Transverse colon (tissue), 4 donors: ENCODE results near the gene MUC5B. TPM values are rescaled to one million over a fixed set of nuclear protein-coding genes. Genes with fewer than 3 reads are reported as not detected.
"Not testable (repeated sequence)": the region's sequence is repeated elsewhere in the genome, so short reads cannot be mapped to it uniquely, and the experiment has no call there.

ENCODE experiments used
- DNase-seq: peaks from one replicate; pipeline ENCODE4 v3.0.0-alpha.2; 2019
- H3K27ac ChIP-seq, 4 donors: fragments of 200-600 bp; sonication (generic); 2 replicates each; pipeline ENCODE4 v1.5.1; 2016 to 2018; ENCODE audit warnings: inconsistent platforms in 4 of 4
- H3K27me3 ChIP-seq: fragments of 200-600 bp; sonication (generic); 2 replicates; pipeline ENCODE4 v1.5.1; 2017; ENCODE audit warnings: inconsistent platforms
- H3K36me3 ChIP-seq, 4 donors: fragments of 200-600 bp; sonication (generic); 2 replicates each; pipeline ENCODE4 v1.5.1; 2017 to 2019; ENCODE audit warnings: inconsistent platforms in 4 of 4
- H3K4me1 ChIP-seq, 4 donors: fragments of 200-600 bp; sonication (generic); 2 replicates each; pipeline ENCODE4 v1.5.1; 2017 to 2020; ENCODE audit warnings: inconsistent platforms in 4 of 4
- H3K4me3 ChIP-seq, 4 donors: fragments of 200-600 bp; sonication (generic); 1 replicate in 1 of 4; 2 replicates in 3 of 4; pipeline versions ENCODE4 v1.5.1 to v1.6.1; 2017 to 2019; ENCODE audit warnings: inconsistent platforms in 4 of 4
- H3K9me3 ChIP-seq, 2 donors: fragments of 200-600 bp; sonication (generic); 2 replicates each; pipeline ENCODE4 v1.5.1; 2017 to 2019; ENCODE audit warnings: inconsistent platforms in 2 of 2
- CTCF ChIP-seq, 5 experiments: fragments of 200-600 bp in 3 of 5; fragments of 450-650 bp in 2 of 5; sonication (generic) in 3 of 5; IDR thresholded peaks; 1 replicate in 2 of 5; 2 replicates in 3 of 5; pipeline ENCODE4 v1.5.1; 2016 to 2017; ENCODE audit warnings: antibody characterized with exemption in 5 of 5, inconsistent platforms in 3 of 5, mild to moderate bottlenecking in 2 of 5, moderate library complexity in 1 of 5
- EP300 ChIP-seq: sonication (generic); formaldehyde crosslinking; IDR thresholded peaks from one replicate; pipeline ENCODE4 v1.6.1; 2017; ENCODE audit warnings: antibody characterized with exemption, low read depth
- POLR2A ChIP-seq: fragments of 450-650 bp; IDR thresholded peaks from one replicate; pipeline ENCODE4 v1.6.1; 2016; ENCODE audit warnings: antibody characterized with exemption, mild to moderate bottlenecking, moderate library complexity
- POLR2AphosphoS5 ChIP-seq, 3 donors: sonication (generic); formaldehyde crosslinking; IDR thresholded peaks; one replicate each; pipeline ENCODE4 v1.6.1; 2016; ENCODE audit warnings: antibody characterized with exemption in 3 of 3
- WGBS, 2 donors: methylation state at CpG; one replicate each; pipeline ENCODE4 v1.1.5; 2018; ENCODE audit warnings: low coverage in 1 of 2; 5-methylcytosine and 5-hydroxymethylcytosine counted together
- in situ Hi-C, 4 donors: fragments of 200-750 bp; cut with MboI; loops; one replicate each; pipeline versions ENCODE4 v1.15.0 to v1.15.1; 2017; ENCODE audit warnings: low sequenced_read_pairs in 3 of 4, low pct_ligation_motif_present in 1 of 4, low pct_unique_long_range_greater_than_20kb in 1 of 4
- intact Hi-C: fragments of 100-400 bp; cut with DNase I; formaldehyde crosslinking; loops from one replicate; pipeline ENCODE4 v1.15.1; 2023; ENCODE audit warnings: low total_unique reads
- total RNA-seq, 4 donors: library from RNA; depleted of rRNA; stranded (reverse); fragments of >200 nt; gene quantifications; one replicate each; pipeline ENCODE4 v1.1.0, GENCODE V29; 2016

MUC5B gene
- 100 to 1,000 TPM in 2 of 4 donors, 10 to 100 TPM in 2; 58.0 to 825 (median 85.6) TPM for total RNA-seq

- TF ChIP-seq POLR2A (no peak), POLR2AphosphoS5 (IDR thresholded peaks at IDR 0.05) (peak in 2 of 3 donors; percentile 53 to 65), CTCF (IDR thresholded peaks at IDR 0.05) (no peak)
- H3K4me3 ChIP-seq = peak within 1 kb of the TSS in 3 of 4 donors; percentile 8 to 37 (median 34)
- H3K4me1 ChIP-seq = peaks cover 0 to 57% (median 51%) of the 10 kb centered on the region in 4 donors
- in situ Hi-C loops = loop anchor here in 2 of 4 donors (25.0 kb wide), 1 partner anchor 290 kb away; no protein-coding TSS in a partner anchor
- H3K36me3 ChIP-seq = no peaks in the 10 kb centered on the region
- intact Hi-C loops = no loop called here
- peaks cover 31% of the 10 kb centered on the region for H3K27me3 ChIP-seq
- no peaks in the 10 kb centered on the region for H3K9me3 ChIP-seq
- peak within 1 kb of the TSS; percentile 66 to 94 (median 78) for H3K27ac ChIP-seq
- 44% methylated on average over 29 of the region's 36 CpGs; no CpG with 5 or more reads in 1 of the 2 donors for WGBS, 2 donors
- peak; percentile 86 for DNase-seq
These were observed at the start of gene MUC5B for GRCh38 chr11:1222491-1223345. MUC5B (plus strand) TSS chr11:1223066; CDS start chr11:1223124, 58 bp downstream.

GRCh38 chr11:1173396-1173795, 49.5 kb upstream of the MUC5B start:
- in situ Hi-C loops, H3K27ac ChIP-seq, DNase-seq, H3K4me3 ChIP-seq, H3K36me3 ChIP-seq, H3K9me3 ChIP-seq, intact Hi-C loops, H3K4me1 ChIP-seq, H3K27me3 ChIP-seq: not testable (repeated sequence)
- WGBS, 2 donors = 91 to 98% methylated on average over 3 of the region's 3 CpGs

- H3K36me3 ChIP-seq = no peaks in the 10 kb centered on the region
- H3K4me1 ChIP-seq = no peaks in the 10 kb centered on the region
- intact Hi-C loops (no loop called here), in situ Hi-C loops (no loop called here)
- no peak for DNase-seq
- H3K27me3 ChIP-seq = no peaks in the 10 kb centered on the region
- TF ChIP-seq EP300 (no peak), POLR2A (no peak), POLR2AphosphoS5 (IDR thresholded peaks at IDR 0.05) (no peak), CTCF (IDR thresholded peaks at IDR 0.05) (no peak)
- no peaks in the 10 kb centered on the region for H3K9me3 ChIP-seq
- no peak overlapping the region for H3K27ac ChIP-seq
- 91% methylated on average over 32 of the region's 39 CpGs; no CpG with 5 or more reads in 1 of the 2 donors for WGBS, 2 donors
- H3K4me3 ChIP-seq = no peak overlapping the region
These were observed 48.2 kb upstream of the MUC5B start for GRCh38 chr11:1174441-1175370.

- Histone ChIP-seq H3K4me3 (no peak overlapping the region), H3K9me3 (no peaks in the 10 kb centered on the region), H3K27me3 (peaks cover 4% of the 10 kb centered on the region), H3K36me3 (no peaks in the 10 kb centered on the region), H3K4me1 (no peaks in the 10 kb centered on the region), H3K27ac (no peak overlapping the region)
- WGBS, 2 donors = 74 to 90% methylated on average over 11 to 22 of the region's 22 CpGs
- intact Hi-C loops (no loop called here), in situ Hi-C loops (no loop called here)
- TF ChIP-seq POLR2AphosphoS5 (IDR thresholded peaks at IDR 0.05) (no peak), POLR2A (no peak), EP300 (no peak), CTCF (IDR thresholded peaks at IDR 0.05) (no peak)
- DNase-seq = no peak
These were observed 47.2 kb upstream of the MUC5B start for GRCh38 chr11:1175461-1176223.
